Hepatocyte (in vitro differentiated cells): ENCODE results near the gene TCF12.

ENCODE experiments used
- CTCF ChIP-seq: fragments of 200-600 bp; sonication (generic); IDR thresholded peaks from 2 replicates; pipeline ENCODE4 v1.5.1; 2016; ENCODE audit warnings: antibody characterized with exemption, mild to moderate bottlenecking; ENCODE audit not compliant: poor library complexity
- EZH2 ChIP-seq: fragments of 200-600 bp; sonication (generic); IDR thresholded peaks from 2 replicates; pipeline ENCODE4 v1.6.1; 2016; ENCODE audit warnings: antibody characterized with exemption, mild to moderate bottlenecking, borderline replicate concordance
- EZH2phosphoT487 ChIP-seq: fragments of 200-600 bp; sonication (generic); IDR thresholded peaks from one replicate; pipeline ENCODE4 v1.6.1; 2018; ENCODE audit warnings: antibody characterized with exemption, mild to moderate bottlenecking, low read depth, moderate library complexity; ENCODE audit not compliant: unreplicated experiment, severe bottlenecking

GRCh38 chr15:57172925-57173324 is 254.5 kb downstream of the TCF12 start:
- TF ChIP-seq EZH2 (no peak), CTCF (no peak), EZH2phosphoT487 (no peak)
